ENCODE measurements around the gene HBZ.
"Not testable (repeated sequence)": the region's sequence is repeated elsewhere in the genome, so short reads cannot be mapped to it uniquely, and the experiment has no call there.

HBZ gene

GRCh38 chr16:160691-161190, 8.3 kb downstream of the HBZ start:
- TF ChIP-seq ZFP30 (CRISPR knock-in tag; IDR thresholded peaks at IDR 0.05) = no peak
- no peak for ATAC-seq

- no peak for ATAC-seq
- no peak for TF ChIP-seq ESRRG (CRISPR knock-in tag; IDR thresholded peaks at IDR 0.05)
- TF ChIP-seq SNAI2 (CRISPR knock-in tag; IDR thresholded peaks at IDR 0.05) = no peak
- no peak for TF ChIP-seq ZNF70 (CRISPR knock-in tag; IDR thresholded peaks at IDR 0.05)
- no peak for TF ChIP-seq CSRNP3 (CRISPR knock-in tag; IDR thresholded peaks at IDR 0.05)
- no peak for TF ChIP-seq ISL1 (CRISPR knock-in tag; IDR thresholded peaks at IDR 0.05)
- TF ChIP-seq ZFP3 (CRISPR knock-in tag; IDR thresholded peaks at IDR 0.05) = no peak
- TF ChIP-seq ZNF8 (CRISPR knock-in tag; IDR thresholded peaks at IDR 0.05) = no peak
- TF ChIP-seq BACH2 (CRISPR knock-in tag; IDR thresholded peaks at IDR 0.05; ENCODE audit: borderline replicate concordance) = no peak
- no peak for TF ChIP-seq PATZ1 (CRISPR knock-in tag; IDR thresholded peaks at IDR 0.05; ENCODE audit: borderline replicate concordance)
- TF ChIP-seq CSDC2 (CRISPR knock-in tag; IDR thresholded peaks at IDR 0.05) = no peak
- TF ChIP-seq ZNF565 (CRISPR knock-in tag; conservative IDR thresholded peaks at IDR 0.05; ENCODE audit: low read depth) = no peak
- TF ChIP-seq TCF4 (CRISPR knock-in tag; IDR thresholded peaks at IDR 0.05; ENCODE audit: borderline replicate concordance) = no peak
- no peak for TF ChIP-seq GLIS3 (CRISPR knock-in tag; IDR thresholded peaks at IDR 0.05)
- no peak for TF ChIP-seq ZC3H10 (CRISPR knock-in tag; IDR thresholded peaks at IDR 0.05)
Measured at GRCh38 chr16:162271-162991, 10.0 kb downstream of the HBZ start.

- not testable (repeated sequence) for ATAC-seq
Measured at GRCh38 chr16:163139-163538, 10.7 kb downstream of the HBZ start.

- not testable (repeated sequence) for ATAC-seq
Measured at GRCh38 chr16:163696-164095, 11.3 kb downstream of the HBZ start.

GRCh38 chr16:164134-164823, 11.8 kb downstream of the HBZ start:
- not testable (repeated sequence) for ATAC-seq

- TF ChIP-seq CSRNP3 (CRISPR knock-in tag; IDR thresholded peaks at IDR 0.05) (no peak), TOX (CRISPR knock-in tag; IDR thresholded peaks at IDR 0.05; ENCODE audit: borderline replicate concordance) (no peak), TSHZ2 (CRISPR knock-in tag; IDR thresholded peaks at IDR 0.05) (no peak), PPARA (CRISPR knock-in tag; IDR thresholded peaks at IDR 0.05; ENCODE audit: borderline replicate concordance) (no peak), ZFP3 (CRISPR knock-in tag; IDR thresholded peaks at IDR 0.05) (no peak), ZNF565 (CRISPR knock-in tag; conservative IDR thresholded peaks at IDR 0.05; ENCODE audit: low read depth) (no peak)
- ATAC-seq = peak; percentile 43
Measured at GRCh38 chr16:164827-165538, 12.5 kb downstream of the HBZ start.

All from SK-N-SH treated with all-trans-retinoic acid at 6 μM for 48 hours (cell line).